H1 (cell line): ENCODE results near the gene OGFOD2. TPM values are rescaled to one million over a fixed set of nuclear protein-coding genes. Genes with fewer than 3 reads are reported as not detected.

Source experiments
- CTCF ChIA-PET: fragments of 300-600 bp; sonication (Branson Sonifier 250); formaldehyde crosslinking; loops from one replicate; lab custom pipeline; 2021; ENCODE audit not compliant: partially characterized antibody; lab: Charles Lee
- POLR2A ChIA-PET: fragments of 300-600 bp; sonication (Branson Sonifier 250); formaldehyde crosslinking; loops from one replicate; lab custom pipeline; 2021; ENCODE audit warnings: inconsistent platforms; ENCODE audit not compliant: partially characterized antibody; lab: Charles Lee
- DNase-seq, 2 experiments: peaks; one replicate each; pipeline versions ENCODE4 v3.0.0 to v3.0.0-alpha.2; 2010 to 2022; ENCODE audit warnings: low spot score in 2 of 2, low read depth in 1 of 2, mixed read lengths in 1 of 2
- FAIRE-seq: peaks from 2 replicates; lab custom pipeline; 2011; peaks lifted over from hg19 to GRCh38; lab: Jason Lieb, UNC
- H2AFZ ChIP-seq: 2 replicates; pipeline ENCODE4 v1.8.1; 2012; ENCODE audit warnings: low read length, inconsistent platforms
- H2AK5ac ChIP-seq: 2 replicates; pipeline ENCODE4 v1.6.1; 2013; ENCODE audit warnings: low read depth, low read length
- H2BK120ac ChIP-seq: replicated peaks from 2 replicates; pipeline ENCODE3; 2013; ENCODE audit warnings: low read depth, low read length, inconsistent platforms
- H2BK12ac ChIP-seq: 2 replicates; pipeline ENCODE4 v1.6.1; 2013; ENCODE audit warnings: low read depth, low read length
- H2BK15ac ChIP-seq: 2 replicates; pipeline ENCODE4 v1.6.1; 2013; ENCODE audit warnings: low read length
- H2BK20ac ChIP-seq: 2 replicates; pipeline ENCODE4 v1.6.1; 2013; ENCODE audit warnings: low read length
- H2BK5ac ChIP-seq: 2 replicates; pipeline ENCODE4 v1.6.1; 2013; ENCODE audit warnings: low read depth, low read length
- H3K14ac ChIP-seq: 2 replicates; pipeline ENCODE4 v1.6.1; 2013; ENCODE audit warnings: inconsistent platforms; ENCODE audit not compliant: insufficient read length
- H3K18ac ChIP-seq: 2 replicates; pipeline ENCODE4 v1.6.1; 2013; ENCODE audit warnings: low read length; ENCODE audit errors: extremely low read depth
- H3K23ac ChIP-seq: 2 replicates; pipeline ENCODE4 v1.6.1; 2013; ENCODE audit warnings: inconsistent platforms; ENCODE audit not compliant: insufficient read length
- H3K23me2 ChIP-seq: 2 replicates; pipeline ENCODE4 v1.6.1; 2013; ENCODE audit warnings: low read depth, low read length
- H3K27ac ChIP-seq: 2 replicates; pipeline ENCODE4 v1.6.1; 2011; ENCODE audit warnings: low read depth, low read length, inconsistent platforms
- H3K27me3 ChIP-seq, 4 experiments: replicated peaks in 1 of 4; 1 replicate in 1 of 4; 2 replicates in 3 of 4; pipeline versions ENCODE4 v1.6.1 to v1.8.1; 2011 to 2013; ENCODE audit warnings: low read length in 3 of 4, mild to moderate bottlenecking in 3 of 4, inconsistent platforms in 2 of 4, mixed read lengths in 2 of 4, moderate library complexity in 1 of 4; ENCODE audit not compliant: control insufficient read depth in 3 of 4, insufficient read depth in 3 of 4; ENCODE audit errors: extremely low read depth in 1 of 4
- H3K36me3 ChIP-seq, 4 experiments: 2 replicates each; pipeline versions ENCODE4 v1.6.1 to v1.8.1; 2011 to 2013; ENCODE audit warnings: mild to moderate bottlenecking in 4 of 4, low read length in 3 of 4, moderate library complexity in 2 of 4, control low read depth in 1 of 4, inconsistent platforms in 1 of 4; ENCODE audit not compliant: insufficient read depth in 4 of 4, control insufficient read depth in 2 of 4
- H3K4ac ChIP-seq: replicated peaks from 2 replicates; pipeline ENCODE3; 2013; ENCODE audit warnings: low read length, low read depth, mixed read lengths, inconsistent platforms; ENCODE audit not compliant: insufficient read length
- H3K4me1 ChIP-seq, 4 experiments: replicated peaks in 1 of 4; 1 replicate in 1 of 4; 2 replicates in 3 of 4; pipeline versions ENCODE4 v1.6.1 to v1.8.1; 2011 to 2013; ENCODE audit warnings: low read length in 3 of 4, inconsistent platforms in 2 of 4, mixed read lengths in 1 of 4; ENCODE audit not compliant: insufficient read depth in 4 of 4, control insufficient read depth in 3 of 4
- H3K4me2 ChIP-seq, 2 experiments: 2 replicates each; pipeline versions ENCODE4 v1.6.1 to v1.8.1; 2011 to 2013; ENCODE audit warnings: low read depth in 2 of 2, low read length in 2 of 2, control low read depth in 1 of 2, inconsistent platforms in 1 of 2, mild to moderate bottlenecking in 1 of 2; ENCODE audit not compliant: insufficient read depth in 1 of 2
- H3K4me3 ChIP-seq, 4 experiments: fragments of 200-600, 300-600 bp in 1 of 4; sonication (generic), shearing (Covaris generic), sonication (Bioruptor Twin) in 1 of 4; 2 replicates each; pipeline versions ENCODE4 v1.5.1 to v1.8.1; 2011 to 2016; ENCODE audit warnings: low read length in 4 of 4, low read depth in 3 of 4, control low read depth in 2 of 4, inconsistent platforms in 2 of 4, mild to moderate bottlenecking in 2 of 4, mixed read lengths in 1 of 4, moderate library complexity in 1 of 4; ENCODE audit not compliant: insufficient read depth in 2 of 4; ENCODE audit errors: extremely low read depth in 1 of 4
- H3K56ac ChIP-seq: replicated peaks from 2 replicates; pipeline ENCODE3; 2013; ENCODE audit warnings: low read depth, mild to moderate bottlenecking, mixed read lengths, low read length, inconsistent platforms; ENCODE audit not compliant: insufficient read length
- H3K79me1 ChIP-seq: 2 replicates; pipeline ENCODE4 v1.6.1; 2013; ENCODE audit warnings: low read depth, low read length, control low read depth
- H3K79me2 ChIP-seq, 2 experiments: 2 replicates each; pipeline versions ENCODE4 v1.6.1 to v1.8.1; 2012 to 2013; ENCODE audit warnings: low read length in 2 of 2, mild to moderate bottlenecking in 2 of 2, inconsistent platforms in 1 of 2; ENCODE audit not compliant: insufficient read depth in 2 of 2, control insufficient read depth in 1 of 2
- H3K9ac ChIP-seq, 4 experiments: replicated peaks in 1 of 4; 1 replicate in 1 of 4; 2 replicates in 3 of 4; pipeline versions ENCODE4 v1.6.1 to v1.8.1; 2011 to 2013; ENCODE audit warnings: low read depth in 3 of 4, low read length in 3 of 4, control low read depth in 2 of 4, mild to moderate bottlenecking in 2 of 4, moderate library complexity in 2 of 4, inconsistent platforms in 1 of 4; ENCODE audit errors: extremely low read depth in 1 of 4
- H3K9me3 ChIP-seq, 2 experiments: 2 replicates each; pipeline versions ENCODE4 v1.6.1 to v1.8.1; 2012 to 2013; ENCODE audit warnings: mild to moderate bottlenecking in 2 of 2, moderate library complexity in 2 of 2, control low read depth in 1 of 2, inconsistent platforms in 1 of 2, low read depth in 1 of 2, low read length in 1 of 2, mixed read lengths in 1 of 2; ENCODE audit not compliant: insufficient read depth in 2 of 2
- H4K20me1 ChIP-seq, 2 experiments: replicated peaks in 1 of 2; 2 replicates each; pipeline versions ENCODE3 to v1.8.1; 2011 to 2013; ENCODE audit warnings: inconsistent platforms in 2 of 2, low read length in 2 of 2, mild to moderate bottlenecking in 1 of 2; ENCODE audit not compliant: insufficient read depth in 2 of 2, control insufficient read depth in 1 of 2
- H4K5ac ChIP-seq: 2 replicates; pipeline ENCODE4 v1.6.1; 2013; ENCODE audit warnings: low read length, low read depth, mixed read lengths, inconsistent platforms; ENCODE audit not compliant: insufficient read length
- H4K8ac ChIP-seq: 2 replicates; pipeline ENCODE4 v1.8.0; 2013; ENCODE audit warnings: mild to moderate bottlenecking, moderate library complexity, low read length, inconsistent platforms; ENCODE audit not compliant: insufficient read depth; ENCODE audit errors: extremely low read depth
- H4K91ac ChIP-seq: replicated peaks from 2 replicates; pipeline ENCODE3; 2013; ENCODE audit warnings: low read length, mixed read lengths, inconsistent platforms; ENCODE audit not compliant: insufficient read length
- BRCA1 ChIP-seq: IDR thresholded peaks from 2 replicates; pipeline ENCODE4 v1.6.1; 2012; ENCODE audit warnings: low read depth, low read length, improper control_type of control experiment
- E2F6 ChIP-seq: IDR thresholded peaks from 2 replicates; pipeline ENCODE4 v1.6.1; 2012; ENCODE audit warnings: inconsistent platforms
- KDM1A ChIP-seq: fragments of 200-600, 300-600 bp; sonication (generic); IDR thresholded peaks from 2 replicates; pipeline ENCODE4 v1.7.1; 2016; ENCODE audit warnings: mild to moderate bottlenecking, low read length, borderline replicate concordance
- RFX5 ChIP-seq: IDR thresholded peaks from 2 replicates; pipeline ENCODE4 v1.6.1; 2011; ENCODE audit warnings: low read depth, low read length, improper control_type of control experiment, borderline replicate concordance
- SP1 ChIP-seq: IDR thresholded peaks from 2 replicates; pipeline ENCODE4 v1.6.1; 2011; ENCODE audit warnings: low read depth, low read length
- SP2 ChIP-seq: IDR thresholded peaks from 2 replicates; pipeline ENCODE4 v1.6.1; 2012; ENCODE audit warnings: mild to moderate bottlenecking, low read length, inconsistent platforms
- SRF ChIP-seq: IDR thresholded peaks from 2 replicates; pipeline ENCODE4 v1.6.1; 2011; ENCODE audit warnings: mild to moderate bottlenecking, low read depth, low read length, moderate library complexity
- TBP ChIP-seq: IDR thresholded peaks from 2 replicates; pipeline ENCODE4 v1.6.1; 2011; ENCODE audit warnings: low read depth, low read length, improper control_type of control experiment
- USF2 ChIP-seq: IDR thresholded peaks from 2 replicates; pipeline ENCODE4 v1.6.1; 2011; ENCODE audit warnings: low read length, improper control_type of control experiment
- ZNF274 ChIP-seq: IDR thresholded peaks from 2 replicates; pipeline ENCODE4 v1.7.0; 2012; ENCODE audit warnings: low read length, borderline replicate concordance; ENCODE audit errors: extremely low read depth
- WGBS, 2 experiments: shearing (Covaris generic) in 1 of 2; methylation state at CpG; one replicate each; pipeline versions ENCODE4 v1.1.6 to v1.1.7; 2013 to 2015; ENCODE audit warnings: low lambda C conversion rate in 2 of 2, mixed read lengths in 2 of 2, inconsistent platforms in 1 of 2, low coverage in 1 of 2, missing lambda C conversion rate in 1 of 2; ENCODE audit not compliant: insufficient replicate concordance in 2 of 2, insufficient coverage in 1 of 2, insufficient read length in 1 of 2; ENCODE audit errors: extremely low coverage in 1 of 2, missing lambda C conversion rate in 1 of 2; 5-methylcytosine and 5-hydroxymethylcytosine counted together
- polyA plus RNA-seq, 7 experiments: library from polyadenylated mRNA; depleted of rRNA in 3 of 7; stranded (reverse) in 5 of 7; unstranded in 2 of 7; fragments of >200 nt in 5 of 7; fragments of 200-250 nt in 2 of 7; gene quantifications; 1 replicate in 5 of 7; 2 replicates in 1 of 7; 4 replicates in 1 of 7; pipeline versions ENCODE4 v1.2.1 to v1.2.3, GENCODE V29; 2011 to 2013; ENCODE audit warnings: missing spikeins in 2 of 7, mixed read lengths in 2 of 7
- total RNA-seq: library from RNA; stranded (reverse); fragmentation: NEBNext Ultra II Directional; extraction: Animal tissue kit (Norgen Biotek cat#: 25700); gene quantifications from 2 replicates; pipeline ENCODE4 v1.2.1, GENCODE V29; 2021

OGFOD2 gene
- total and polyA plus RNA-seq, 2 of the 8 experiments (the other 6 are each of a cell fraction or from before 2014, with no cell fraction given), result 17.3 to 20.3 TPM

- Histone ChIP-seq H3K79me2 (peaks cover 0 to 2% of the 10 kb centered on the region in 2 experiments; a peak in 1 of 4 replicates), H4K8ac (no peak overlapping the region), H3K27me3 (no peaks in the 10 kb centered on the region), H4K91ac (no peak overlapping the region), H3K9me3 (no peaks in the 10 kb centered on the region), H2BK20ac (no peak overlapping the region), H3K9ac (no peak overlapping the region), H2AK5ac (no peak overlapping the region), H3K36me3 (peaks cover 0 to 6% (median 1%) of the 10 kb centered on the region in 4 experiments; a peak in 2 of 8 replicates), H2BK120ac (no peak overlapping the region), H3K18ac (no peak overlapping the region), H2BK5ac (no peak overlapping the region), H2BK12ac (no peak overlapping the region), H3K27ac (no peak overlapping the region), H3K79me1 (no peaks in the 10 kb centered on the region), H4K5ac (no peak overlapping the region), H3K4me2 (no peak overlapping the region), H4K20me1 (peaks cover 0 to 7% of the 10 kb centered on the region in 2 experiments), H3K23me2 (peaks cover 5% of the 10 kb centered on the region; the same call in 1 of the 2 replicates), H3K56ac (no peak overlapping the region), H3K4me1 (peaks cover 0 to 7% (median 3%) of the 10 kb centered on the region in 4 experiments; a peak in 4 of 7 replicates), H3K4me3 (no peak overlapping the region), H3K14ac (no peak overlapping the region), H3K23ac (no peak overlapping the region), H3K4ac (no peak overlapping the region), H2BK15ac (no peak overlapping the region), H2AFZ (no peak overlapping the region)
- no peak for FAIRE-seq
- DNase-seq, result no peak
- ChIA-PET POLR2A (no interaction called here), CTCF (interaction anchor here (0.8 to 1.1 kb wide), 2 partner anchors 14 to 252 kb away, joined by 3 read pairs; no protein-coding TSS in a partner anchor)
- 95% methylated on average over 22 of the region's 40 CpGs; no CpG with 5 or more reads in 1 of the 2 experiments for WGBS, 2 experiments
- no peak for TF ChIP-seq SP1
- no peak for TF ChIP-seq RFX5
- no peak for TF ChIP-seq E2F6
- no peak for TF ChIP-seq TBP
- TF ChIP-seq SP2, result no peak
- no peak for TF ChIP-seq BRCA1
- TF ChIP-seq KDM1A, result no peak
- no peak for TF ChIP-seq USF2
- TF ChIP-seq SRF, result no peak
- TF ChIP-seq ZNF274, result no peak
Measured at GRCh38 chr12:122986258-122986871, 11.3 kb downstream of the OGFOD2 start.
